H9 (cell line): ENCODE data around the gene NAT14. TPM values are rescaled to one million over a fixed set of nuclear protein-coding genes. Genes with fewer than 3 reads are reported as not detected.
A peak's percentile ranks its signal among the peaks of the same experiment; 100 is the strongest.

Source experiments
- DNase-seq: peaks from one replicate; pipeline ENCODE4 v3.0.0-alpha.2; 2017
- H2AFZ ChIP-seq: one replicate; pipeline ENCODE4 v1.6.1; 2013; ENCODE audit warnings: mild to moderate bottlenecking, low read length, control low read depth, moderate library complexity
- H2AK5ac ChIP-seq: 2 replicates; pipeline ENCODE4 v1.6.1; 2013; ENCODE audit warnings: low read length, control low read depth, mixed read lengths; ENCODE audit not compliant: insufficient read length
- H2BK120ac ChIP-seq: one replicate; pipeline ENCODE4 v1.6.1; 2013; ENCODE audit warnings: low read depth, mild to moderate bottlenecking, low read length, control low read depth, inconsistent platforms; ENCODE audit not compliant: poor library complexity, severe bottlenecking
- H2BK12ac ChIP-seq: 2 replicates; pipeline ENCODE4 v1.6.1; 2013; ENCODE audit warnings: low read length, control low read depth, mixed read lengths, low read depth; ENCODE audit not compliant: insufficient read length
- H2BK15ac ChIP-seq: 2 replicates; pipeline ENCODE4 v1.6.1; 2013; ENCODE audit warnings: low read depth, low read length, control low read depth
- H2BK20ac ChIP-seq: one replicate; pipeline ENCODE4 v1.6.1; 2013; ENCODE audit warnings: low read depth, mild to moderate bottlenecking, low read length, control low read depth, inconsistent platforms; ENCODE audit not compliant: poor library complexity, severe bottlenecking
- H2BK5ac ChIP-seq: 2 replicates; pipeline ENCODE4 v1.6.1; 2013; ENCODE audit warnings: low read length, control low read depth, mixed read lengths; ENCODE audit not compliant: insufficient read length
- H3K14ac ChIP-seq: 2 replicates; pipeline ENCODE4 v1.6.1; 2013; ENCODE audit warnings: low read length, control low read depth; ENCODE audit not compliant: insufficient read depth
- H3K18ac ChIP-seq: 2 replicates; pipeline ENCODE4 v1.6.1; 2013; ENCODE audit warnings: low read depth, mild to moderate bottlenecking, mixed read lengths, low read length, control low read depth; ENCODE audit not compliant: insufficient read length
- H3K23ac ChIP-seq: 2 replicates; pipeline ENCODE4 v1.6.1; 2013; ENCODE audit warnings: low read length, control low read depth, mixed read lengths, low read depth; ENCODE audit not compliant: insufficient read length
- H3K23me2 ChIP-seq: 2 replicates; pipeline ENCODE4 v1.6.1; 2013; ENCODE audit warnings: low read depth, mild to moderate bottlenecking, mixed read lengths, low read length, control low read depth; ENCODE audit not compliant: insufficient read length, poor library complexity, severe bottlenecking
- H3K27ac ChIP-seq: 2 replicates; pipeline ENCODE4 v1.5.1; 2013; ENCODE audit warnings: low read length, control low read depth, mixed read lengths, low read depth; ENCODE audit not compliant: insufficient read length
- H3K27me3 ChIP-seq: 2 replicates; pipeline ENCODE4 v1.6.1; 2013; ENCODE audit warnings: low read length, control low read depth, inconsistent platforms; ENCODE audit not compliant: insufficient read depth
- H3K4ac ChIP-seq: 2 replicates; pipeline ENCODE4 v1.6.1; 2013; ENCODE audit warnings: low read depth, mild to moderate bottlenecking, control low read depth, inconsistent platforms, low read length, moderate library complexity
- H3K4me1 ChIP-seq: 2 replicates; pipeline ENCODE4 v1.6.1; 2013; ENCODE audit warnings: low read length, control low read depth, inconsistent platforms; ENCODE audit not compliant: insufficient read depth
- H3K4me2 ChIP-seq: 2 replicates; pipeline ENCODE4 v1.6.1; 2013; ENCODE audit warnings: low read length, control low read depth, mixed read lengths; ENCODE audit not compliant: insufficient read length, insufficient read depth
- H3K56ac ChIP-seq: 2 replicates; pipeline ENCODE4 v1.6.1; 2013; ENCODE audit warnings: low read depth, mild to moderate bottlenecking, mixed read lengths, low read length, control low read depth; ENCODE audit not compliant: insufficient read length
- H3K79me1 ChIP-seq: 2 replicates; pipeline ENCODE4 v1.6.1; 2013; ENCODE audit warnings: low read depth, mild to moderate bottlenecking, moderate library complexity, low read length, control low read depth, inconsistent platforms; ENCODE audit not compliant: insufficient read depth, poor library complexity, severe bottlenecking
- H3K79me2 ChIP-seq: 2 replicates; pipeline ENCODE4 v1.6.1; 2013; ENCODE audit warnings: low read length, control low read depth, inconsistent platforms; ENCODE audit not compliant: insufficient read depth
- H3K9ac ChIP-seq: 2 replicates; pipeline ENCODE4 v1.6.1; 2013; ENCODE audit warnings: low read length, control low read depth, mixed read lengths; ENCODE audit not compliant: insufficient read length; ENCODE audit errors: extremely low read depth
- H3K9me3 ChIP-seq: one replicate; pipeline ENCODE4 v1.6.1; 2013; ENCODE audit warnings: low read depth, low read length, inconsistent platforms; ENCODE audit not compliant: control insufficient read depth
- H3T11ph ChIP-seq: one replicate; pipeline ENCODE4 v1.6.1; 2013; ENCODE audit warnings: mild to moderate bottlenecking, low read length, control low read depth, inconsistent platforms
- H4K20me1 ChIP-seq: one replicate; pipeline ENCODE4 v1.6.1; 2013; ENCODE audit not compliant: control insufficient read depth, insufficient read length, insufficient read depth
- H4K5ac ChIP-seq: 2 replicates; pipeline ENCODE4 v1.6.1; 2013; ENCODE audit warnings: low read depth, mild to moderate bottlenecking, mixed read lengths, low read length, control low read depth; ENCODE audit not compliant: insufficient read length
- H4K8ac ChIP-seq: replicated peaks from 2 replicates; pipeline ENCODE4 v1.6.1; 2013; ENCODE audit warnings: low read length, control low read depth, mixed read lengths, low read depth; ENCODE audit not compliant: insufficient read length
- H4K91ac ChIP-seq: 2 replicates; pipeline ENCODE4 v1.6.1; 2013; ENCODE audit warnings: low read depth, mild to moderate bottlenecking, moderate library complexity, mixed read lengths, low read length, control low read depth; ENCODE audit not compliant: insufficient read length
- H3K27ac Mint-ChIP-seq, 3 experiments: 2 replicates in 2 of 3; 3 replicates in 1 of 3; pipeline ENCODE4 v1.8.0; 2020 to 2021; ENCODE audit warnings: mixed read lengths in 3 of 3, mild to moderate bottlenecking in 1 of 3, moderate library complexity in 1 of 3
- H3K27me3 Mint-ChIP-seq: 2 replicates; pipeline ENCODE4 v1.8.0; 2021; ENCODE audit warnings: low read depth, mild to moderate bottlenecking, moderate library complexity, mixed read lengths
- H3K36me3 Mint-ChIP-seq, 3 experiments: 2 replicates in 2 of 3; 3 replicates in 1 of 3; pipeline ENCODE4 v1.8.0; 2020 to 2021; ENCODE audit warnings: low read depth in 3 of 3, mixed read lengths in 3 of 3; ENCODE audit not compliant: insufficient read depth in 1 of 3
- H3K4me1 Mint-ChIP-seq, 2 experiments: 2 replicates each; pipeline ENCODE4 v1.8.0; 2020; ENCODE audit warnings: mixed read lengths in 2 of 2
- H3K4me3 Mint-ChIP-seq, 2 experiments: 2 replicates in 1 of 2; 3 replicates in 1 of 2; pipeline ENCODE4 v1.8.0; 2020 to 2021; ENCODE audit warnings: mild to moderate bottlenecking in 2 of 2, mixed read lengths in 2 of 2, moderate library complexity in 1 of 2
- H3K9me3 Mint-ChIP-seq, 2 experiments: 2 replicates in 1 of 2; 3 replicates in 1 of 2; pipeline ENCODE4 v1.8.0; 2020; ENCODE audit warnings: mild to moderate bottlenecking in 2 of 2, mixed read lengths in 2 of 2, moderate library complexity in 1 of 2
- CTCF ChIP-seq: fragments of 200-600 bp; sonication (generic); conservative IDR thresholded peaks from 3 replicates; pipeline ENCODE4 v1.8.0; 2021; ENCODE audit warnings: antibody characterized with exemption, mild to moderate bottlenecking
- WGBS: extraction: QIAGEN DNeasy Blood & Tissue Kit; methylation state at CpG from one replicate; pipeline ENCODE4 v1.1.7; 2013; ENCODE audit warnings: missing lambda C conversion rate, low lambda C conversion rate, mixed read lengths; ENCODE audit not compliant: insufficient read length; ENCODE audit errors: extremely low coverage; 5-methylcytosine and 5-hydroxymethylcytosine counted together
- total RNA-seq: library from RNA; stranded (reverse); gene quantifications from 2 replicates; pipeline ENCODE4 v1.2.1, GENCODE V29; 2021

NAT14 gene
- total RNA-seq, 1 experiment from 2014 or later: 51.2 TPM

GRCh38 chr19:55459551-55459949 lies 25.4 kb upstream of the NAT14 start:
- no peak overlapping the region for H2AK5ac ChIP-seq
- H3K56ac ChIP-seq: no peak overlapping the region
- H3T11ph ChIP-seq: no peak overlapping the region
- TF ChIP-seq CTCF: no peak
- WGBS: no CpG with 5 or more reads among the region's 8 CpGs
- H3K9me3 Mint-ChIP-seq: peaks cover 0 to 3% of the 10 kb centered on the region in 2 experiments; a peak in 1 of 5 replicates
- no peaks in the 10 kb centered on the region for H4K20me1 ChIP-seq
- H3K23ac ChIP-seq: no peak overlapping the region
- H3K18ac ChIP-seq: no peak overlapping the region
- no peak overlapping the region for H2BK120ac ChIP-seq
- peaks cover 5% of the 10 kb centered on the region for H3K23me2 ChIP-seq
- H3K36me3 Mint-ChIP-seq: peaks cover 11 to 17% (median 13%) of the 10 kb centered on the region in 3 experiments
- no peak overlapping the region for H3K27ac Mint-ChIP-seq
- H3K4me2 ChIP-seq: peak overlapping the region; percentile 43
- no peak for DNase-seq
- no peak overlapping the region for H3K9ac ChIP-seq
- H3K4ac ChIP-seq: no peak overlapping the region
- H3K27ac ChIP-seq: no peak overlapping the region
- peaks cover 6% of the 10 kb centered on the region for H3K27me3 Mint-ChIP-seq
- no peak overlapping the region for H2BK12ac ChIP-seq
- no peak overlapping the region; a peak in 1 of 5 replicates for H3K4me3 Mint-ChIP-seq
- no peaks in the 10 kb centered on the region for H3K79me1 ChIP-seq
- no peaks in the 10 kb centered on the region for H3K27me3 ChIP-seq
- H4K8ac ChIP-seq: no peak overlapping the region
- H3K9me3 ChIP-seq: no peaks in the 10 kb centered on the region
- no peak overlapping the region for H2BK5ac ChIP-seq
- H2BK20ac ChIP-seq: no peak overlapping the region
- H3K4me1 ChIP-seq: peaks cover 5% of the 10 kb centered on the region; the same call in 1 of the 2 replicates
- no peak overlapping the region for H2AFZ ChIP-seq
- no peak overlapping the region for H4K5ac ChIP-seq
- H3K4me1 Mint-ChIP-seq: peaks cover 18 to 32% of the 10 kb centered on the region in 2 experiments
- no peak overlapping the region for H4K91ac ChIP-seq
- H3K79me2 ChIP-seq: 0 out of 2 replicates have a peak, but pooled peaks cover 4% of the 10 kb centered on the region
- H3K14ac ChIP-seq: no peak overlapping the region
- no peak overlapping the region for H2BK15ac ChIP-seq
